ENCODE measurements around the gene MOGAT3. TPM values are rescaled to one million over a fixed set of nuclear protein-coding genes. Genes with fewer than 3 reads are reported as not detected.

The MOGAT3 gene
- total RNA-seq, 1 experiment from 2014 or later, result not detected

DNA sequence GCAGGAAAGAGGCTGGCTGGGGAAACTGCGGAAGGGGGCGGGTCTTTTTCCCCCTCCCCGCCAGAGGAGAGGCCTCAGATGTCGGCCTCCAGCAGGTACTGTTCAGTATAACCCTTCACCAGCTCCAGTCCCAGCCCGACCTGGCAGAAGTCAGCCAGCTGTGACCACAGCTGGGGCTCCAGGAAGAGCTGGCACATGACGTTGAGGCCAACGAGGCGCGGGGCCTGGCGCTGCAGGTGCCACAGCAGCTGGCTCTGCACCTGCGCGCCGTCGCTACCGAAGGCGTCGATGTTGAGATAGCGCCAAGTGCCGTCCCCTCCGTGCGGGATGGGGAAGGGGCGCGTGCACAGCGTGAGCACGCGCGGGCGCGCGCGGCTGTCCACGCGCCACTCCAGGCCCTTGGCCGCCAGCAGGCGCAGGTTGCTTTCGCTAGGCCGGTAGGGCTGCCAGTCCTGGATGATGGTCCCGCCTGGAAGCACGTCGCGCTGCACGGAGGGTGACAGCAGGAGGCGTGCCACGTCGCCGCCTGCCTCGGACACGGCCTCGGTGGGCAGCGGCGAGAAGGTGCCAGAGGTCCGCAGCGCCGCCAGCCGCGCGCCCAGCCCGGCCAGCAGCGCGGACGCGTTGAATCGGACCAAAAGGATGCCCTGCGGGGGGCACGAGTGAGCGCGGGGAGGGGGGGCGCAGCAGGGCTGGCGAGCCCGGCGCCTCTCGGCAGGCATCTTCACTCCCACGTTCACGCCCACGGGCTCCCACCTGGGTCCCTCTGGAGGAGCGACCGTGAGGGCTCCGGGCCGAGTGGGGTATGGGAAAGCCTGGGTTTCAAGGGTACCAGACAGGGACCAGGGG lies 28.6 kb downstream of the MOGAT3 start:
- no peak for DNase-seq (ENCODE audit: low read depth)

- DNase-seq (ENCODE audit: low read depth), result peak; percentile 21
Observed at GRCh38 chr7:101171442-101171837, 29.4 kb downstream of the MOGAT3 start.

- no peak for DNase-seq (ENCODE audit: low read depth)
Observed at GRCh38 chr7:101170617-101171441, 30.0 kb downstream of the MOGAT3 start.

DNA sequence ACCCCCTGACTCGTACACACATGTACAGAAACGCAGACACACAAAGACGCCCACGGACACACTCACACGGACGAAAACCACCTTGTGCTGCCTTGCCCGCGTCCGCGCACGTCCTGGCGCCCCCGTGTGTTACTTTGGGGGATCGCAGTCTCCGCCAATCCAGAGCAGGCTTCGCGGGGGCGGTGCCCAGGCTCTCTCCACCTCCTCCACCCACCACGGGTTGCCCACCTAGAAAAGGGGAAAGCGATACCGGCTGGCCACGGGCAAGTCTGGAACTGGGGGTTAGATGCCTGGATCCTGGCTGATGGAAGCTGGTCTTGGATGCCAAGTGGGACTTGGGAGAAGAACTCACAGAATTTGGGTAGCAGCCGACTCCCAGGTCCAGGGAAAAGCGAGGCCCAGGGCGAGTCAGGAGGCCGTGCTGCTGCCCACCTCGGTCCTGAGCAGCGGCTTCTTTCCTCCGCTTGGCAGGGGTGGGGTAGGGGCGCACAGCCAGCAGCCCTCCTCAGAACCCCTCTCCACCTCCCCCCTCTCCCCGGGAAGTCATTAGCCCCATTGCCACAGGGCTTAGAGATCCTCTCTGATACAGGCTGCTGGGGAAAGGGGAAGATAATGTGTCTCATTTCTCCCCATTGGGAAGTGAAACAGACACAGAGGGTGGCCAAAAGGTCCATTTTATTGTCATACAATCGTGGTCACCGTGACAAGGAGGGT lies 30.8 kb downstream of the MOGAT3 start:
- DNase-seq (ENCODE audit: low read depth), result peak; percentile 47

DNA sequence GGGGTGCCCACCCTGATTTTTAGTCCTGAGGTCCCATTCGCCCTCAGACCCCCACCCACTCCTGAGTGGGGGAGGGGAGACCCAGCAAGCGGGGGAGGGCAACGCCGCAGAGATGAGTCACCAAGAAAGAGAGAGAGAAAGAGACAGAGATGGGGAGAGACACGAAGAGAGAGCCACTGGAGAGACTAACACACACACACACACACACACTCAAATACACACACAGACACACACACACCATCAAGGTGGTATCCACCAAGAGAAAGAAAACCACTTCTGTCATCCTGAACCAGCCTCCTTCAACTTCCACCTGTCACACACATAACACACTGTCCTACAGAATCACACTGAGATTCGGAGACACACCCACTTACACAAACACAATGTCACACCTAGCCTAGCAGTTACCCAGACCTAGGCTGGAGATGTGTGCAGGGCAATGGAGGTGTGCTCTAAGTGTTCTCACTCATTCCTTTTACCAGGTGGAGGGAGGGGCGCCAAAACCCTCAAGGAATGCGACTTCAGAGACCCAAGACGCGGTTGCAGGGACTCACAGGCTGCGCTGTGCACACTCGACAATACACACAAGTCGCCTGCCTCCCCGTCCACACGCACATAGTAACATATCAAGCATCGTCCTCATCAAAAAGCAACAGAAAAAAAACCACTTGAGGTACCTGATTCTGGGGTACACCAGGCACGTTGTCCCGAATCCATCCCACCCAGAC lies 31.6 kb downstream of the MOGAT3 start:
- peak; percentile 18 for DNase-seq (ENCODE audit: low read depth)

DNA sequence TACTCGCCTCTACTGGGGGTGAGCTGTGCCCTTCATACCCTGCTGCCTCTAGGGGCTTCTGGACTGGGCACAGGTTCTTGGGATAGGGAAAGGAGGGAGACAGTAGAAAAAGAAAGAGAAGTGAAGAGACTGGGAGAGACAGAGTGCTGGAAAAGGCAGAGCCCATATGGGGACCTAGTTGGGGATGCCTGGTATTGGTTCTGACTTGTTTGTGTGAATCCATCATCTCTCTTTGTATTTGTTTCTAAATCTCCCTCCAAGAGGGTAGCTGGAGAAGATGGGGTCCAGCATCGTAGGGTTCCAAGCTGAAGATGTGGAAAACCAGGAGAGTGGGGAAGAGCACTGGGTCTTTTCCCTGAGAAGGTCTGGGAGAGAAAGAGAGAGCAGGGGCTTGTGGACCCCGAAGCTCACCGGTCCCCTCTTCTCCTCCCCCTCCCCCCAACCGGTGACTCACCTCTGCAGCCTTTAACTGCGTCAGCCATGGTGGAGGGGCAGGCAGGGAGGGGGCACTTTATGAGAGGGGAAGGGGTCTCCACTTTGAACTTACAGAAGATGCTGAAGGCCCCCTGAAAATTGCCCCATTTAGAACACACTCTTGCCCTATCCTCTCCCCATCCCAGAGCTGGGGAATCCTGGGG lies 32.3 kb downstream of the MOGAT3 start:
- DNase-seq (ENCODE audit: low read depth), result peak; percentile 16

DNA sequence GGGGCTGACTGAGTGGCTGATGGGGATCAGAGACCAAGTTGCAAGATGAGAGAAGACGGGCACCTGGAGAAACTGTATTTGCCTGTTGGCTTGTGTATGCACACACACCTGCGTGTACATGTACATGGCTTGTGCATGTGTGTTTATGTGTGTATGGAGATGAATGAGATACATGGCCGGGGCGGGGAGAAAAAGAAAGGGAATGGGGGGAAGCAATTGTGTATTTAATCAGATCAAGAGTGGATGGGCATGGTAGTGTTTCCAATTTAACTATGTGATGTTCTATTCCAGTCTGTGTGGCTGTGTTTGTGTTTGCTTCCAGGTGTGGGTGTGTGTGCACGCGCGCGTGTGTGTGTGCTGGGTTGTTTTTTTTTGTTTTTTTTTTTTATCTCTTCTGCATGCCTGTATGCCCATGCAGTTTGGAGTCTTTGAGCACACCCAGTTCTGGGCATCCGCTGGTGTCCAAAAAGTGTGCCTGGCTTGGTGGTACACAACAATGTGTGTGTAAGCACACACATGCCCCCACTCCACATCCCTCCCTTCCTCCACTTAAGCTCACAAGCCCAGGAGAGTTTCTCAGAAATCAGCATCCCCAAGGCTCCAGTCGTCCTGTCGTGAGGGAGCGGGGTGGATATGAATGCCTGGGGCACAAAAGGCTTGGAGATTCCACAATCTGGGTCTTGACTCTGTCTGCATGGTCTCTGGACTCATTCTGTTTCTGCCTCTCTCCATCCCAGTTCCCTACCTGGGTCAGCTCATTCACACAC lies 33.0 kb downstream of the MOGAT3 start:
- peak; percentile 33 for DNase-seq (ENCODE audit: low read depth)

DNA sequence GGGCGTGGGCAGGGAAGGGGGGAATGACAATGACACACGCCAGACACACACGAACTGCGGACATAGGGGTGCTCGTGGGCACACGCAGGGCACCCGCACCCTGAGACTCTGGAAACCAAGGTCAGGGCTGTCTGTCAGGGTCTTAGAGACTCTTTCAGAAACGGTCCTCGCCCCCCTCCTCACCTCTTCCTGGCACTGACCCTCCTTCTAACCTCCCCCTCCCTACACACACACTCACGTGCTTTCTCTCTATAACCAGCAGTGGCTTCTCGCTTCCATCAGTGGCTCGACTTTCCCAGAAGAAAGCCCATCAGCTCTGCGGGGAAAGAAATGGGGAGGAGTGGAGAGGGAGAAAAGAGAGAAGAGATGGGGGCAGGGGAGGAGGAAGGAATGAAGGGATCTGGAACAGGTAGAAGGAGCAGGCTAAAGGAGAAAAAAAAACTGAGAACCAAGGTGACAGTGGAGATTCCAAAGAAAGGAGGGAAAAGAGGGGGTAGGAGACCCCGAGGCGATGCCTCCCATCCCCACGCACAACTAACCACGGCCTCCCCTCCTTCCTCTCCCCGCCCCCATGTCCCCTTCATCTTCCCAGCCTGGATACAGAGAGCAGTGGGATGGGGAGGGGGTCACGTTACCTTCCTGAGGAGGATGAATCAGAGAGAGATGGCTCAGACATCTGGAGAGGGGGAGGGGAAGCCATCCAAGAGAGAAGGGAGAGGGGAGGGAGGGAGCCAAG lies 33.8 kb downstream of the MOGAT3 start:
- peak; percentile 36 for DNase-seq (ENCODE audit: low read depth)

- DNase-seq (ENCODE audit: low read depth), result no peak
Observed at GRCh38 chr7:101166648-101166908, 34.3 kb downstream of the MOGAT3 start.

GRCh38 chr7:101165958-101166647 lies 34.7 kb downstream of the MOGAT3 start:
- no peak for DNase-seq (ENCODE audit: low read depth)

DNA sequence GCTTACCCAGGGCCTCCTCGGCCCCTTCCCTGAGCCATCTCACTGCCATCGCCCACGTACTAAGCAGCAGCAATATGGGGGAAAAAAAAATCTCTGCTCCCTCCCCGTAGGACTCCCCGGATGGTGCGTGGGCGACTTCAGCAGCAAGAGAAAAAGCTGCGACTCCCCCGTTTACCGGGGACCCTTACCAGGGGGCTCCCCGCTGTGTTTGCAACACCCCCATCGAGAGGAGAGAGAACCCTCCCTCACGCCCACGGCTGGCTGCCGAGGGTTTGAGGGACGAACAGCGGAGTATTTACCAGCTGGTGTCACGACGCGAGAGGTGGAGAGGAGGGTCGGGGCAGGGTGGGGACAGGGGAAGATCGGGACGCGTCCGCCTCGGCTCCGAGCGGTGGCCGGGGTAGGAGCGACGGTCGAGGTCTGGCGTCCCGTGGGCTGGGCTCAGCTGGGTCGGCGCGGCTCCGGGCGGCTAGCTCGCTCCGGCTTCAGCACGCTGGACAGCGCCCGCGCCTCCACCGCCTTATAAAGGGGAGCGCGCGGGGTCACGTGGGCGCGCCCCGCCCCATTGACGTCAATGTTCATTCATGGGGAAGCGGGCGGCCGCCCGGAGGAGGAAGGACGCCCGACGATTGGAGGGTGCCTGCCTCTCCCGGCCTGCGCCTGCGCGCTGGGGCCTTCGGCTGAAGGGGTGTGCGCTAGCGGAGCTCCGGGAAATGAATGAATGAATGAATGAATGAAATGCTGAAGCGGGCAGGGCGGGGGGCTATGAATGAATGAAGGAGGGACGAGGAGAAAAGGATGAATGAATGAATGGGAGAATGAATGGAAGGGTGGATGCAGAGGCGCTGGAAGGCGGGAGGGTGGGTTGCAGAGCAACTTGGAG lies 35.5 kb downstream of the MOGAT3 start, which contains the start of gene VGF:
TSS of gene VGF (minus strand) at position 495 of the 883 bp plus-strand sequence. CDS start 726 bp downstream, outside the sequence.
- peak; percentile 93 for DNase-seq (ENCODE audit: low read depth)

DNA sequence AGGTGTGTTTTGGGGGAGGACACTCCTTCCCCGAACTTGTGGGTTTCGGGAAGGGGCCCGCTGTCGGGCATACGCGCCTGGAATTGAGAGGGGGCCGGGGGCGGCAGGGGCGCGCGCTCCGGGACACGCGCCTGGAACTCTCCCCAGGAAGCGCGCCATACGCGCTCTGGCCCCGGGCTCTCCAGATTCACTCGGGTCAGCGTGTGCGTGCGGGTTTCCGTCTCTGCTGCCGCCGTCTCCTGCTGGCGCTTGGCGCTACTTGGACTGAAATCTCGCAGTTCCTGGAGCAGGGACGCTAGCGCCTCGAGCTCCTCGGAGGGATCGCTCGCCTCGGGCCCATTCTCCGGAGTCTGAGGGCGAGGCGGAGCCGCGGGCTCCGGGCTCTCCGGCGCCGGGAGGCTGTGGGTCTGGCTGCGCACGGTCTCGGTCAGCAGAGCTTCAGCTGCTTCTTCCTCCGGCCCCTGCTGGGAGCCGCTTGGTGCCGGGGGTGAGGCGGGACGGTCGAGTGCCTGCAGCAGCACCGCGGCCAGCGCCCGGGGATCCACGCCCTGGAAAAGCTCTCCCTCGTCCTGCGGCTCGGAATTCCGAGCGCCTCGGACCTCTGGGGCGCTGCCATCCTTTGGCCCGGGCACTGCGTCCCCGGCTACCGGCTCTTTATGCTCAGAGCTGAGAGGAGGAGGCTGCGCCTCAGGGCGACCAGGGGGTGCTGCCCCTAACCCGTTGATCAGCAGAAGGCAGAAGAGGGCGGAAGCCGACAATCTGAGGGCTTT lies 36.6 kb downstream of the MOGAT3 start:
- DNase-seq (ENCODE audit: low read depth), result peak; percentile 63

GRCh38 chr7:101163279-101164070 lies 37.4 kb downstream of the MOGAT3 start:
- peak; percentile 53 for DNase-seq (ENCODE audit: low read depth)

GRCh38 chr7:101162551-101163278 lies 38.1 kb downstream of the MOGAT3 start:
- peak; percentile 63 for DNase-seq (ENCODE audit: low read depth)

- DNase-seq (ENCODE audit: low read depth), result no peak
Observed at GRCh38 chr7:101161692-101162471, 39.0 kb downstream of the MOGAT3 start.

All from M059J (cell line).